ENCODE measurements around the gene NDUFS4. TPM values are rescaled to one million over a fixed set of nuclear protein-coding genes. Genes with fewer than 3 reads are reported as not detected.

NDUFS4 gene
- polyA plus RNA-seq, 1 of the 3 experiments (the other 2 are of a cell fraction), result 104 TPM

DNA sequence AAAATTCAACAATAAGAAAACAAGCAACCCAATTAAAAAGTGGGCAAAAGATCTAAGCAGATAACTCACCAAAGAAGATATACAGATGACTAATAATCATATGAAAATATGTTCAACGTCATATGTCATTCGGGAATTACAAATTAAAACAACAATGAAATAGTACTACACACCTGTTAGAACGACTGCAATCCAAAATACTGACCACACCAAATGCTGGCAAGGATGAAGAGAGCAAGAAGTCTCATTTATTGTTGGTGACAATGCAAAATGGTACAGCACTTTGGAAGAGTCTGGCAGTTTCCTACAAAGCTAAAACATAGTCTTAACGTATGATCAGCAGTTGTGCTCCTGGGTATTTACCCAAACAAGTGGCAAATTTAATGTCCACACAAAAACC, 37.5 kb downstream of the NDUFS4 start:
- Histone ChIP-seq H3K36me3 (replicated peaks in 1 of 2; ENCODE audit: control insufficient read depth in 1 of 2, insufficient read depth in 2 of 2, low read length in 1 of 2) (peaks cover 0 to 23% of the 10 kb centered on the region in 2 experiments), H2AFZ (ENCODE audit: low read depth) (no peak overlapping the region), H3K9me2 (no peaks in the 10 kb centered on the region), H3K27me3 (ENCODE audit: insufficient read depth) (no peaks in the 10 kb centered on the region), H4K20me1 (ENCODE audit: insufficient read depth) (peaks cover 5% of the 10 kb centered on the region), H3K9me3 (no peaks in the 10 kb centered on the region), H3K4me1 (ENCODE audit: control insufficient read depth in 1 of 2, insufficient read depth in 2 of 2, low read depth in 1 of 2, low read length in 1 of 2) (peaks cover 1 to 2% of the 10 kb centered on the region in 2 experiments; a peak in 1 of 4 replicates), H3K4me3 (ENCODE audit: low read depth in 2 of 2, low read length in 1 of 2) (no peak overlapping the region), H3K9ac (no peak overlapping the region), H3K4me2 (no peak overlapping the region), H3K27ac (ENCODE audit: low read depth in 2 of 2, low read length in 1 of 2) (no peak overlapping the region), H3K79me2 (ENCODE audit: insufficient read depth) (peaks cover 88% of the 10 kb centered on the region), H3F3A (replicated peaks; ENCODE audit: insufficient read depth) (peaks cover 1% of the 10 kb centered on the region)
- ChIA-PET CTCF (interaction anchor here (2.2 kb wide), 1 partner anchor 22 kb away, joined by 6 read pairs; no protein-coding TSS in a partner anchor), POLR2A (no interaction called here)
- 93% methylated on average over 4 of the region's 4 CpGs for WGBS (ENCODE audit: low lambda C conversion rate)
- no peak for DNase-seq
- no peak for TF ChIP-seq RCOR1 (IDR thresholded peaks at IDR 0.05; ENCODE audit: low read length)
- no peak for TF ChIP-seq TCF12 (IDR thresholded peaks at IDR 0.05)
- TF ChIP-seq RFX5 (IDR thresholded peaks at IDR 0.05; ENCODE audit: low read length), result no peak
- no peak for TF ChIP-seq FOXJ3 (CRISPR knock-in tag; IDR thresholded peaks at IDR 0.05)
- TF ChIP-seq, protein P1, sequence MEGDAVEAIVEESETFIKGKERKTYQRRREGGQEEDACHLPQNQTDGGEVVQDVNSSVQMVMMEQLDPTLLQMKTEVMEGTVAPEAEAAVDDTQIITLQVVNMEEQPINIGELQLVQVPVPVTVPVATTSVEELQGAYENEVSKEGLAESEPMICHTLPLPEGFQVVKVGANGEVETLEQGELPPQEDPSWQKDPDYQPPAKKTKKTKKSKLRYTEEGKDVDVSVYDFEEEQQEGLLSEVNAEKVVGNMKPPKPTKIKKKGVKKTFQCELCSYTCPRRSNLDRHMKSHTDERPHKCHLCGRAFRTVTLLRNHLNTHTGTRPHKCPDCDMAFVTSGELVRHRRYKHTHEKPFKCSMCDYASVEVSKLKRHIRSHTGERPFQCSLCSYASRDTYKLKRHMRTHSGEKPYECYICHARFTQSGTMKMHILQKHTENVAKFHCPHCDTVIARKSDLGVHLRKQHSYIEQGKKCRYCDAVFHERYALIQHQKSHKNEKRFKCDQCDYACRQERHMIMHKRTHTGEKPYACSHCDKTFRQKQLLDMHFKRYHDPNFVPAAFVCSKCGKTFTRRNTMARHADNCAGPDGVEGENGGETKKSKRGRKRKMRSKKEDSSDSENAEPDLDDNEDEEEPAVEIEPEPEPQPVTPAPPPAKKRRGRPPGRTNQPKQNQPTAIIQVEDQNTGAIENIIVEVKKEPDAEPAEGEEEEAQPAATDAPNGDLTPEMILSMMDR (IDR thresholded peaks at IDR 0.05), result no peak
- TF ChIP-seq SIN3A (IDR thresholded peaks at IDR 0.05; ENCODE audit: borderline replicate concordance, low read depth, low read length), result no peak
- TF ChIP-seq RXRA (IDR thresholded peaks at IDR 0.05; ENCODE audit: borderline replicate concordance, low read depth), result no peak
- no peak for TF ChIP-seq POLR2AphosphoS5 (IDR thresholded peaks at IDR 0.05; ENCODE audit: low read depth, low read length)
- TF ChIP-seq CHD2 (IDR thresholded peaks at IDR 0.05; ENCODE audit: low read length, partially characterized antibody), result no peak
- no peak for TF ChIP-seq GABPA (IDR thresholded peaks at IDR 0.05; ENCODE audit: low read depth)
- TF ChIP-seq, protein P2, sequence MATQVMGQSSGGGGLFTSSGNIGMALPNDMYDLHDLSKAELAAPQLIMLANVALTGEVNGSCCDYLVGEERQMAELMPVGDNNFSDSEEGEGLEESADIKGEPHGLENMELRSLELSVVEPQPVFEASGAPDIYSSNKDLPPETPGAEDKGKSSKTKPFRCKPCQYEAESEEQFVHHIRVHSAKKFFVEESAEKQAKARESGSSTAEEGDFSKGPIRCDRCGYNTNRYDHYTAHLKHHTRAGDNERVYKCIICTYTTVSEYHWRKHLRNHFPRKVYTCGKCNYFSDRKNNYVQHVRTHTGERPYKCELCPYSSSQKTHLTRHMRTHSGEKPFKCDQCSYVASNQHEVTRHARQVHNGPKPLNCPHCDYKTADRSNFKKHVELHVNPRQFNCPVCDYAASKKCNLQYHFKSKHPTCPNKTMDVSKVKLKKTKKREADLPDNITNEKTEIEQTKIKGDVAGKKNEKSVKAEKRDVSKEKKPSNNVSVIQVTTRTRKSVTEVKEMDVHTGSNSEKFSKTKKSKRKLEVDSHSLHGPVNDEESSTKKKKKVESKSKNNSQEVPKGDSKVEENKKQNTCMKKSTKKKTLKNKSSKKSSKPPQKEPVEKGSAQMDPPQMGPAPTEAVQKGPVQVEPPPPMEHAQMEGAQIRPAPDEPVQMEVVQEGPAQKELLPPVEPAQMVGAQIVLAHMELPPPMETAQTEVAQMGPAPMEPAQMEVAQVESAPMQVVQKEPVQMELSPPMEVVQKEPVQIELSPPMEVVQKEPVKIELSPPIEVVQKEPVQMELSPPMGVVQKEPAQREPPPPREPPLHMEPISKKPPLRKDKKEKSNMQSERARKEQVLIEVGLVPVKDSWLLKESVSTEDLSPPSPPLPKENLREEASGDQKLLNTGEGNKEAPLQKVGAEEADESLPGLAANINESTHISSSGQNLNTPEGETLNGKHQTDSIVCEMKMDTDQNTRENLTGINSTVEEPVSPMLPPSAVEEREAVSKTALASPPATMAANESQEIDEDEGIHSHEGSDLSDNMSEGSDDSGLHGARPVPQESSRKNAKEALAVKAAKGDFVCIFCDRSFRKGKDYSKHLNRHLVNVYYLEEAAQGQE (IDR thresholded peaks at IDR 0.05; ENCODE audit: low read depth, low read length), result no peak

DNA sequence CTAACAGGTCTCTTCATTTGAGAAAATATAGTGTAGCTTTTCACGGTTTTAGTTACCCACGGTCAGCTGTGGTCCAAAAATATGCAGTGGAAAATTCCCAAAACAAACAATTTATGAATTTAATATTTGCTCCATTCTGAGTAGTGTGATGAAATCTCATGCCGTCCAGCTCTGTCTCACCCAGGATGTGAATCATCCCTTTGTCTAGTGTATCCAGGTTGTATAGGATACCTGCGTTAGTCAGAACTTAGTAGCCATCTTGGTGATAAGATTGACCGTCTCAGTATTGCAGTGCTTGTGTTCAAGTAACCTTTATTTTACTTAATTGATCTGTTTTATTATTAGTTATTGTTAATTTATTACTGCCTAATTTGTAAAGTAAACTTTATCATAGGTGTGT, 41.1 kb downstream of the NDUFS4 start:
- H3K27ac ChIP-seq (ENCODE audit: low read depth in 2 of 2, low read length in 1 of 2), result no peak overlapping the region
- ChIA-PET CTCF (no interaction called here), POLR2A (no interaction called here)
- no peaks in the 10 kb centered on the region for H3K9me3 ChIP-seq
- TF ChIP-seq NFIC (IDR thresholded peaks at IDR 0.05; ENCODE audit: borderline replicate concordance) (no peak), FOSL2 (IDR thresholded peaks at IDR 0.05; ENCODE audit: borderline replicate concordance, low read depth) (peak; percentile 12; the same call in 1 of the 2 replicates), MXI1 (IDR thresholded peaks at IDR 0.05; ENCODE audit: low read depth, low read length) (no peak), GABPA (IDR thresholded peaks at IDR 0.05; ENCODE audit: low read depth) (peak; percentile 35; the same call in 1 of the 2 replicates)
- TF ChIP-seq, protein P1 (IDR thresholded peaks at IDR 0.05), result no peak
- no peak overlapping the region for H3K4me2 ChIP-seq
- no peak for DNase-seq
- peaks cover 9 to 44% of the 10 kb centered on the region in 2 experiments for H3K36me3 ChIP-seq (replicated peaks in 1 of 2; ENCODE audit: control insufficient read depth in 1 of 2, insufficient read depth in 2 of 2, low read length in 1 of 2)
- WGBS (ENCODE audit: low lambda C conversion rate), result 64% methylated on average over 5 of the region's 5 CpGs
- H3K9ac ChIP-seq, result no peak overlapping the region
- no peaks in the 10 kb centered on the region for H4K20me1 ChIP-seq (ENCODE audit: insufficient read depth)
- no peaks in the 10 kb centered on the region for H3K9me2 ChIP-seq
- no peak overlapping the region for H2AFZ ChIP-seq (ENCODE audit: low read depth)
- H3F3A ChIP-seq (replicated peaks; ENCODE audit: insufficient read depth), result peaks cover 6% of the 10 kb centered on the region
- H3K79me2 ChIP-seq (ENCODE audit: insufficient read depth), result peaks cover 62% of the 10 kb centered on the region
- H3K4me1 ChIP-seq (ENCODE audit: control insufficient read depth in 1 of 2, insufficient read depth in 2 of 2, low read depth in 1 of 2, low read length in 1 of 2), result peaks cover 4 to 5% of the 10 kb centered on the region in 2 experiments; a peak in 2 of 4 replicates
- H3K27me3 ChIP-seq (ENCODE audit: insufficient read depth), result no peaks in the 10 kb centered on the region
- no peak overlapping the region for H3K4me3 ChIP-seq (ENCODE audit: low read depth in 2 of 2, low read length in 1 of 2)
